Osteoblast (primary cell): ENCODE measurements around the gene SLC7A6OS. TPM values are rescaled to one million over a fixed set of nuclear protein-coding genes. Genes with fewer than 3 reads are reported as not detected.

Experiments
- DNase-seq: peaks from one replicate; pipeline ENCODE4 v3.0.0; 2011; ENCODE audit warnings: low spot score, mixed read lengths; ENCODE audit not compliant: insufficient read length; ENCODE audit errors: missing footprints
- H2AFZ ChIP-seq: 2 replicates; pipeline ENCODE4 v1.6.0; 2011; ENCODE audit warnings: mild to moderate bottlenecking, low read length
- H3K27ac ChIP-seq: 2 replicates; pipeline ENCODE4 v1.5.1; 2011; ENCODE audit warnings: mild to moderate bottlenecking, low read depth, low read length, moderate library complexity
- H3K27me3 ChIP-seq: 2 replicates; pipeline ENCODE4 v1.6.0; 2012; ENCODE audit warnings: mild to moderate bottlenecking, control low read depth, inconsistent platforms, low read length, moderate library complexity; ENCODE audit not compliant: insufficient read depth
- H3K36me3 ChIP-seq: 2 replicates; pipeline ENCODE4 v1.5.1; 2011; ENCODE audit warnings: mild to moderate bottlenecking, low read length, control low read depth, moderate library complexity; ENCODE audit not compliant: insufficient read depth
- H3K4me1 ChIP-seq: 2 replicates; pipeline ENCODE4 v1.5.1; 2011; ENCODE audit warnings: mild to moderate bottlenecking, low read length, control low read depth, moderate library complexity; ENCODE audit not compliant: insufficient read depth
- H3K4me2 ChIP-seq: 2 replicates; pipeline ENCODE4 v1.6.0; 2011; ENCODE audit warnings: mild to moderate bottlenecking, low read length; ENCODE audit not compliant: insufficient read depth
- H3K4me3 ChIP-seq: fragments of 200-600 bp; sonication (generic); 3 replicates; pipeline ENCODE4 v1.5.1; 2012; ENCODE audit warnings: mild to moderate bottlenecking, low read length, inconsistent platforms; ENCODE audit not compliant: insufficient read depth
- H3K79me2 ChIP-seq: 2 replicates; pipeline ENCODE4 v1.6.0; 2012; ENCODE audit warnings: mild to moderate bottlenecking, low read length, control low read depth, inconsistent platforms; ENCODE audit not compliant: insufficient read depth
- H3K9me3 ChIP-seq: 2 replicates; pipeline ENCODE4 v1.5.1; 2011; ENCODE audit warnings: low read depth, low read length, control low read depth
- H4K20me1 ChIP-seq: 2 replicates; pipeline ENCODE4 v1.6.0; 2012; ENCODE audit warnings: mild to moderate bottlenecking, low read length, control low read depth; ENCODE audit not compliant: insufficient read depth
- CTCF ChIP-seq: IDR thresholded peaks from 2 replicates; pipeline ENCODE4 v1.5.1; 2011; ENCODE audit warnings: mild to moderate bottlenecking, low read depth, low read length, moderate library complexity; ENCODE audit errors: extremely low read depth
- small RNA-seq: library from RNA; depleted of rRNA; stranded (forward); fragments of <200 nt; gene quantifications from one replicate; pipeline ENCODE3, GENCODE V24; 2012
- total RNA-seq: library from RNA; depleted of rRNA; stranded (reverse); fragments of >200 nt; gene quantifications from 2 replicates; pipeline ENCODE4 v1.2.3, GENCODE V29; 2012

The SLC7A6OS gene
- total RNA-seq, 1 donor = 12.3 TPM

GRCh38 chr16:68252383-68252782 is 58.4 kb downstream of the SLC7A6OS start:
- no peaks in the 10 kb centered on the region for H3K27me3 ChIP-seq
- H3K9me3 ChIP-seq = no peaks in the 10 kb centered on the region
- peaks cover 26% of the 10 kb centered on the region for H3K79me2 ChIP-seq
- H3K4me2 ChIP-seq = no peak overlapping the region
- no peak for TF ChIP-seq CTCF
- H3K36me3 ChIP-seq = peaks cover 36% of the 10 kb centered on the region
- DNase-seq = peak; percentile 19
- no peaks in the 10 kb centered on the region for H4K20me1 ChIP-seq
- no peak overlapping the region for H3K27ac ChIP-seq
- H2AFZ ChIP-seq = no peak overlapping the region
- peaks cover 3% of the 10 kb centered on the region for H3K4me1 ChIP-seq
- no peak overlapping the region for H3K4me3 ChIP-seq

- no peak for DNase-seq
- Histone ChIP-seq H3K4me2 (no peak overlapping the region), H3K79me2 (peaks cover 32% of the 10 kb centered on the region), H3K27me3 (no peaks in the 10 kb centered on the region), H3K27ac (no peak overlapping the region), H2AFZ (no peak overlapping the region), H4K20me1 (no peaks in the 10 kb centered on the region), H3K9me3 (no peaks in the 10 kb centered on the region), H3K36me3 (peaks cover 36% of the 10 kb centered on the region), H3K4me1 (peaks cover 3% of the 10 kb centered on the region), H3K4me3 (no peak overlapping the region)
- TF ChIP-seq CTCF = no peak
These were observed 58.9 kb downstream of the SLC7A6OS start for GRCh38 chr16:68251832-68252231.

- no peaks in the 10 kb centered on the region for H4K20me1 ChIP-seq
- TF ChIP-seq CTCF = no peak
- H3K27ac ChIP-seq = no peak overlapping the region
- H3K79me2 ChIP-seq = peaks cover 41% of the 10 kb centered on the region
- H3K4me1 ChIP-seq = peaks cover 12% of the 10 kb centered on the region
- H3K4me3 ChIP-seq = no peak overlapping the region
- DNase-seq = peak; percentile 54
- no peak overlapping the region for H3K4me2 ChIP-seq
- peaks cover 33% of the 10 kb centered on the region for H3K36me3 ChIP-seq
- H3K9me3 ChIP-seq = no peaks in the 10 kb centered on the region
- H2AFZ ChIP-seq = no peak overlapping the region
- no peaks in the 10 kb centered on the region for H3K27me3 ChIP-seq
These were observed 59.8 kb downstream of the SLC7A6OS start for GRCh38 chr16:68250951-68251350.

GRCh38 chr16:68249371-68249770 is 61.4 kb downstream of the SLC7A6OS start:
- DNase-seq = no peak
- Histone ChIP-seq H3K79me2 (peaks cover 52% of the 10 kb centered on the region), H3K9me3 (no peaks in the 10 kb centered on the region), H3K4me3 (no peak overlapping the region), H3K27ac (no peak overlapping the region), H3K4me1 (peaks cover 20% of the 10 kb centered on the region), H3K4me2 (no peak overlapping the region), H4K20me1 (no peaks in the 10 kb centered on the region), H3K27me3 (no peaks in the 10 kb centered on the region), H2AFZ (no peak overlapping the region), H3K36me3 (peaks cover 18% of the 10 kb centered on the region)
- no peak for TF ChIP-seq CTCF

Small RNA genes lying within 50 kb of the gene (small RNA-seq; reads per million reads assigned to genes)
- gene RNU4-30P = not detected
- gene RNU6-1262P = not detected

Other genes with a start within 250 kb of the SLC7A6OS start
- 36.2 and 43.9 TPM in 2 replicates for gene NFATC3, start 225.6 kb downstream of the SLC7A6OS start, total RNA-seq
- gene ESRP2, start 74.8 kb downstream of the SLC7A6OS start, total RNA-seq = under 0.01 TPM in 1 of 2 replicates, not detected in the other
- gene PLA2G15, start 65.6 kb downstream of the SLC7A6OS start, total RNA-seq = 30.8 and 30.9 TPM in 2 replicates
- gene SLC7A6, start 46.4 kb downstream of the SLC7A6OS start, total RNA-seq = 35.1 and 36.9 TPM in 2 replicates
- gene PRMT7, start 73 bp upstream of the SLC7A6OS start, total RNA-seq = 35.4 and 36.9 TPM in 2 replicates
- 0.72 TPM in 1 of 2 replicates, not detected in the other for gene SMPD3, start 137.6 kb upstream of the SLC7A6OS start, total RNA-seq
- 39.5 and 41.3 TPM in 2 replicates for gene ZFP90, start 228.3 kb upstream of the SLC7A6OS start, total RNA-seq